WTC11 (cell line): ENCODE results near the gene STYK1. TPM values are rescaled to one million over a fixed set of nuclear protein-coding genes. Genes with fewer than 3 reads are reported as not detected.
A peak's percentile ranks its signal among the peaks of the same experiment; 100 is the strongest.

ENCODE experiments used
- ATAC-seq: fragments of 200-7000 bp; cut with Tn5 transposase; 2 replicates; pipeline ENCODE4 v1.10.0; 2021; ENCODE audit warnings: mild to moderate bottlenecking, moderate library complexity
- CTCF ChIA-PET: fragments of 300-600 bp; sonication (Branson Sonifier 250); formaldehyde crosslinking; loops from one replicate; lab custom pipeline; 2021; ENCODE audit warnings: antibody characterized with exemption; lab: Charles Lee
- POLR2A ChIA-PET: fragments of 350-600 bp; sonication (Branson Sonifier 250); formaldehyde crosslinking; loops from one replicate; lab custom pipeline; 2021; ENCODE audit warnings: antibody characterized with exemption; lab: Charles Lee
- DNase-seq: peaks from one replicate; pipeline ENCODE4 v3.0.0; 2021; ENCODE audit warnings: low spot score
- H3K27ac Mint-ChIP-seq: 2 replicates; pipeline ENCODE4 v1.8.0; 2021; ENCODE audit warnings: mixed read lengths
- H3K27me3 Mint-ChIP-seq: 2 replicates; pipeline ENCODE4 v1.8.0; 2021; ENCODE audit warnings: low read depth, mild to moderate bottlenecking, moderate library complexity, mixed read lengths
- H3K36me3 Mint-ChIP-seq: 2 replicates; pipeline ENCODE4 v1.8.0; 2021; ENCODE audit warnings: mixed read lengths
- H3K4me1 Mint-ChIP-seq: 2 replicates; pipeline ENCODE4 v1.8.0; 2022; ENCODE audit warnings: mixed read lengths
- H3K4me3 Mint-ChIP-seq: 2 replicates; pipeline ENCODE4 v1.8.0; 2021; ENCODE audit warnings: mild to moderate bottlenecking, moderate library complexity, mixed read lengths
- H3K9me3 Mint-ChIP-seq: 2 replicates; pipeline ENCODE4 v1.8.0; 2021; ENCODE audit warnings: mixed read lengths
- ATF1 ChIP-seq: sonication (generic); formaldehyde crosslinking; IDR thresholded peaks from 2 replicates; pipeline ENCODE4 v1.8.1; 2023; ENCODE audit warnings: mild to moderate bottlenecking, moderate library complexity, missing genetic modification reagents
- CDX4 ChIP-seq: fragments of 250-450 bp; sonication (Bioruptor Pico); IDR thresholded peaks from 2 replicates; pipeline ENCODE4 v1.9.0; 2021; ENCODE audit warnings: moderate library complexity, mild to moderate bottlenecking, inconsistent platforms, borderline replicate concordance
- E2F4 ChIP-seq: sonication (generic); formaldehyde crosslinking; IDR thresholded peaks from 2 replicates; pipeline ENCODE4 v1.8.1; 2022; ENCODE audit warnings: low read depth, mild to moderate bottlenecking, moderate library complexity, missing genetic modification reagents, borderline replicate concordance
- ELF4 ChIP-seq: sonication (generic); formaldehyde crosslinking; IDR thresholded peaks from 2 replicates; pipeline ENCODE4 v1.8.1; 2022; ENCODE audit warnings: low read depth, mild to moderate bottlenecking, moderate library complexity, missing genetic modification reagents
- ETV6 ChIP-seq: sonication (generic); formaldehyde crosslinking; IDR thresholded peaks from 2 replicates; pipeline ENCODE4 v1.8.1; 2022; ENCODE audit warnings: mild to moderate bottlenecking, missing genetic modification reagents
- FOXP1 ChIP-seq: sonication (generic); formaldehyde crosslinking; IDR thresholded peaks from 2 replicates; pipeline ENCODE4 v1.8.0; 2022; ENCODE audit warnings: missing genetic modification reagents, mild to moderate bottlenecking, moderate library complexity, borderline replicate concordance
- HMGA2 ChIP-seq: fragments of 250-450 bp; sonication (Bioruptor Pico); IDR thresholded peaks from 2 replicates; pipeline ENCODE4 v1.4.0; 2021; ENCODE audit warnings: mild to moderate bottlenecking, moderate library complexity
- HMGXB4 ChIP-seq: sonication (generic); formaldehyde crosslinking; IDR thresholded peaks from 2 replicates; pipeline ENCODE4 v1.8.1; 2023; ENCODE audit warnings: mild to moderate bottlenecking, moderate library complexity, missing genetic modification reagents
- MLX ChIP-seq: sonication (generic); formaldehyde crosslinking; IDR thresholded peaks from 2 replicates; pipeline ENCODE4 v1.8.1; 2023; ENCODE audit warnings: mild to moderate bottlenecking, missing genetic modification reagents, moderate library complexity
- MXD4 ChIP-seq: fragments of 250-450 bp; sonication (Bioruptor Pico); IDR thresholded peaks from 2 replicates; pipeline ENCODE4 v1.8.0; 2021; ENCODE audit warnings: mild to moderate bottlenecking, moderate library complexity, borderline replicate concordance
- NR3C1 ChIP-seq: sonication (generic); formaldehyde crosslinking; conservative IDR thresholded peaks from 2 replicates; pipeline ENCODE4 v1.8.1; 2023; ENCODE audit warnings: low read depth, mild to moderate bottlenecking, missing genetic modification reagents
- RELA ChIP-seq: sonication (generic); formaldehyde crosslinking; IDR thresholded peaks from 2 replicates; pipeline ENCODE4 v1.8.1; 2022; ENCODE audit warnings: missing genetic modification reagents, mild to moderate bottlenecking, borderline replicate concordance
- ZSCAN18 ChIP-seq: fragments of 250-450 bp; sonication (Bioruptor Pico); IDR thresholded peaks from 2 replicates; pipeline ENCODE4 v2.1.2; 2022; ENCODE audit warnings: mild to moderate bottlenecking, moderate library complexity
- total RNA-seq: library from RNA; stranded (reverse); gene quantifications from 3 replicates; pipeline ENCODE4 v1.2.3, GENCODE V29; 2021
- TF ChIP-seq, protein P1 (sequence below): sonication (generic); formaldehyde crosslinking; IDR thresholded peaks from 2 replicates; pipeline ENCODE4 v1.8.0; 2022; ENCODE audit warnings: mild to moderate bottlenecking, missing genetic modification reagents
- TF ChIP-seq, protein P2 (sequence below): fragments of 250-450 bp; sonication (Bioruptor Pico); IDR thresholded peaks from 2 replicates; pipeline ENCODE4 v1.9.0; 2021; ENCODE audit warnings: mild to moderate bottlenecking
- TF ChIP-seq, protein P3 (sequence below): fragments of 250-450 bp; sonication (Bioruptor Pico); conservative IDR thresholded peaks from 2 replicates; pipeline ENCODE4 v1.9.0; 2021; ENCODE audit warnings: mild to moderate bottlenecking

Gene STYK1
- total RNA-seq, 1 experiment from 2014 or later: 1.6 TPM

DNA sequence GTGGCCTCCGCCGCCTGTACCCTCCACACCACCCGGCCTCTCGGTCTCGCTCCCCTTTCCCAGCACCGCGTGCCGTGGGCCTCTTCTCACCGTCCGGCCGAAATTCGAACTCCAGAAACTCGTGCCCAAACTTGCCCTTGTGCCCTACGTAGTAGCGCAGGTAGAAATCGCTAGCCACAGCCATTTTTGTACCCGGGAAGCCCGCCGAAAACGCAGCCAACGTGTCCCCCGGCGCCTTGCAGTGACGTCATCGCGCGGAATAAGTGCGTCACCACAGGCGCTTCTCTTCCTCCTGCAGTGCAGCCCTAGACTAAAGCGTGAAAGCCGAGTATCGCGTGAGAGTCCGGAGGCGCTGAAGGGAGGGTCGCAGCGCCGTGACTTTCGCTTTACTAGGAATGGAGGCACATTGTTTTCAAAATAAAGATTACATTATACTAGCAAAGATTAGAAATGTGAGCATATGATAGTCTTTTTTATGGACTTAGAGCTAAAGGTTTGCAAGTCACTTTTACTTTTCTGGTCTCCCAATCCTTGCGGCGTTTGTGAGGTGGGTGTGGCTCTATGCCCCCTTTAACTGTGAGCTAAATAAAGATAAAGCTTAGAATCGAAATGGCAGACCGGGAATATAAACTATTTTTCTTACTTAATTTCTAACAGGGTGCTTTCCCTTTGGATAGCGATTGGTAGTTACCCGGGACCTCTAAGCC is 60.4 kb downstream of the STYK1 start, which contains the start of gene MAGOHB (continued):
- TF ChIP-seq NR3C1 (CRISPR knock-in tag) (no peak), MXD4 (no peak), ELF4 (CRISPR knock-in tag) (no peak), ETV6 (CRISPR knock-in tag) (peak; percentile 69; the same call in 1 of the 2 replicates), CDX4 (CRISPR knock-in tag) (no peak), FOXP1 (CRISPR knock-in tag) (peak; percentile 85; the same call in 1 of the 2 replicates)
- TF ChIP-seq, protein P1, sequence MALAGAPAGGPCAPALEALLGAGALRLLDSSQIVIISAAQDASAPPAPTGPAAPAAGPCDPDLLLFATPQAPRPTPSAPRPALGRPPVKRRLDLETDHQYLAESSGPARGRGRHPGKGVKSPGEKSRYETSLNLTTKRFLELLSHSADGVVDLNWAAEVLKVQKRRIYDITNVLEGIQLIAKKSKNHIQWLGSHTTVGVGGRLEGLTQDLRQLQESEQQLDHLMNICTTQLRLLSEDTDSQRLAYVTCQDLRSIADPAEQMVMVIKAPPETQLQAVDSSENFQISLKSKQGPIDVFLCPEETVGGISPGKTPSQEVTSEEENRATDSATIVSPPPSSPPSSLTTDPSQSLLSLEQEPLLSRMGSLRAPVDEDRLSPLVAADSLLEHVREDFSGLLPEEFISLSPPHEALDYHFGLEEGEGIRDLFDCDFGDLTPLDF (CRISPR knock-in tag): no peak; the same call in 1 of the 2 replicates
- TF ChIP-seq, protein P2, sequence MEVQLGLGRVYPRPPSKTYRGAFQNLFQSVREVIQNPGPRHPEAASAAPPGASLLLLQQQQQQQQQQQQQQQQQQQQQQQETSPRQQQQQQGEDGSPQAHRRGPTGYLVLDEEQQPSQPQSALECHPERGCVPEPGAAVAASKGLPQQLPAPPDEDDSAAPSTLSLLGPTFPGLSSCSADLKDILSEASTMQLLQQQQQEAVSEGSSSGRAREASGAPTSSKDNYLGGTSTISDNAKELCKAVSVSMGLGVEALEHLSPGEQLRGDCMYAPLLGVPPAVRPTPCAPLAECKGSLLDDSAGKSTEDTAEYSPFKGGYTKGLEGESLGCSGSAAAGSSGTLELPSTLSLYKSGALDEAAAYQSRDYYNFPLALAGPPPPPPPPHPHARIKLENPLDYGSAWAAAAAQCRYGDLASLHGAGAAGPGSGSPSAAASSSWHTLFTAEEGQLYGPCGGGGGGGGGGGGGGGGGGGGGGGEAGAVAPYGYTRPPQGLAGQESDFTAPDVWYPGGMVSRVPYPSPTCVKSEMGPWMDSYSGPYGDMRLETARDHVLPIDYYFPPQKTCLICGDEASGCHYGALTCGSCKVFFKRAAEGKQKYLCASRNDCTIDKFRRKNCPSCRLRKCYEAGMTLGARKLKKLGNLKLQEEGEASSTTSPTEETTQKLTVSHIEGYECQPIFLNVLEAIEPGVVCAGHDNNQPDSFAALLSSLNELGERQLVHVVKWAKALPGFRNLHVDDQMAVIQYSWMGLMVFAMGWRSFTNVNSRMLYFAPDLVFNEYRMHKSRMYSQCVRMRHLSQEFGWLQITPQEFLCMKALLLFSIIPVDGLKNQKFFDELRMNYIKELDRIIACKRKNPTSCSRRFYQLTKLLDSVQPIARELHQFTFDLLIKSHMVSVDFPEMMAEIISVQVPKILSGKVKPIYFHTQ: no peak

DNA sequence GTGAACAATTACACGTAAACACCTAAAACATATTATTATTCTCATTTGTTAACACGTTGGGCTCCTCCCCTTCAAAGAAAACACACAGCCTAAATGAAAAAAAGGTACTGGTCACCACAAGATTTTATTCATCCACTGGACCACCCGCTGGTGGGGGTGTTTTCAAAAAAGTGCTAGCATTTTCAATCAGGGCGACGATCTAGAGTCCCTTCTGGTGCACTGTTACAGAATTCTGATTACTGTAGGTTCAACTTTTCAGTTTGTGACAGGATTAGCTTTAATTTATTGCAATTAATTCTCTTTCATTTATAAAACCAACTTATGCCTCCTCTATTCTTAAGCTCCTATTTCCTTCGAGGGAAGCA is 60.9 kb downstream of the STYK1 start:
- Mint-ChIP-seq H3K27ac (peak overlapping the region; percentile 100), H3K36me3 (peaks cover 41% of the 10 kb centered on the region), H3K27me3 (no peaks in the 10 kb centered on the region; the same call in 1 of the 2 replicates), H3K4me3 (peak overlapping the region; percentile 100), H3K4me1 (peaks cover 16% of the 10 kb centered on the region), H3K9me3 (no peaks in the 10 kb centered on the region; the same call in 1 of the 2 replicates)
- no peak for TF ChIP-seq HMGA2 (CRISPR knock-in tag)
- TF ChIP-seq, protein P1 (CRISPR knock-in tag): 0 out of 2 replicates have a peak, but pooled peaks have one; percentile 8
- TF ChIP-seq, protein P3, sequence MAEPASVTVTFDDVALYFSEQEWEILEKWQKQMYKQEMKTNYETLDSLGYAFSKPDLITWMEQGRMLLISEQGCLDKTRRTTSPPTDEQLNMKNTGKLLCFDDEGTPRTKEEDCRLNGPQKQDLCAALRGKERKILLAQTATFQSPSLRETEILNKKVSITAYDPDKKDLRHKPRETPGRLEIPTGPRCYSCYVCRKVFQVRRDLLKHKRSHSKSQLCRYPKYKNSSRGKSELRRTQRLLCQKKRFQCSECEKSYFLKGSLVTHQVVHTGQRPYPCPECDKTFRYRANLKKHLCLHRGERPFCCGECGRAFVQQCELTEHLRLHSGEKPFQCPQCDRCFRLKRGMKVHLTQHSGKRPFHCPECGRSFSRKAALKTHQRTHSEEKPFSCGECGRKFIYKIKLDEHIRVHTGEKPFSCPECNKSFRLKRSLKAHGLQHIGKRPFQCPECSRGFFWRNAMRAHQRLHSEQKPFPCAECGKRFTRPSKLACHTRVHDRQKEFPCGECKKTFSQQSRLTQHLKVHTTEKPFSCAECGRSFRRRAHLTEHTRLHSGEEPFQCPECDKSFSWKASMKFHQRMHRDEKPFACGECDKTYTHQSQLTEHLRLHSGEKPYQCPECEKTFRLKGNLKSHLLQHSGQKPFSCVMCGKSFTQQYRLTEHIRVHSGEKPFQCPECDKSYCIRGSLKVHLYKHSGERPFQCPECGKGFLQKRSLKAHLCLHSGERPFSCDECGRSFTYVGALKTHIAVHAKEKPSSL (CRISPR knock-in tag): no peak
- POLR2A ChIA-PET: no interaction called here
- DNase-seq (peak; percentile 19), ATAC-seq (no peak)
- CTCF ChIA-PET: no interaction called here

DNA sequence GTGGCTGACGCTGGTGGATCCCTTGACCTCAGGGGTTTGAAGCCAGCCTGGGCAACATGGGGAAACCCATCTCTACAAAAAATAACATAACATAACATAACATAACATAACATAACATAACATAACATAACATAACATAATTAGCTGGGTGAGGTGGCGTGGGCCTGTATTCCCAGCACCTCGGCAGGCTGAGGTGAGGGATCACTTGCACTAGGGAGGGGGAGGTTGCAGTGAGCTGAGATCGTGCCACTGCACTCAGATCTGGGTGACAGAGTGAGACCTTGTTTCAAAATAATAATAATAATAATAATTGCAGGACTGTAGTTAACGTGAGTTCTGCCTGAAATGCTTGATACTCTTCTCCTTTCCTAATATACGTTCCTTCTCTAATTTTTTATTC is 61.7 kb downstream of the STYK1 start:
- DNase-seq: no peak
- Mint-ChIP-seq H3K9me3 (no peaks in the 10 kb centered on the region; the same call in 1 of the 2 replicates), H3K27ac (peak overlapping the region; percentile 100; the same call in 1 of the 2 replicates), H3K27me3 (no peaks in the 10 kb centered on the region; the same call in 1 of the 2 replicates), H3K4me3 (peak overlapping the region; percentile 100), H3K36me3 (peaks cover 50% of the 10 kb centered on the region), H3K4me1 (peaks cover 16% of the 10 kb centered on the region)
- POLR2A ChIA-PET: no interaction called here
- CTCF ChIA-PET: no interaction called here
- ATAC-seq: no peak
- no peak for TF ChIP-seq MLX (CRISPR knock-in tag)
- no peak for TF ChIP-seq E2F4
- TF ChIP-seq RELA: no peak
- no peak for TF ChIP-seq ZSCAN18 (CRISPR knock-in tag)
- no peak for TF ChIP-seq HMGXB4 (CRISPR knock-in tag)
- no peak for TF ChIP-seq ATF1 (CRISPR knock-in tag)
